Activated effector memory CD4-positive, alpha-beta T cell treated with Interleukin-2 at 50 U/mL for 16 hours (primary cell): ENCODE results near the gene GLG1.
"Not testable (repeated sequence)": the region's sequence is repeated elsewhere in the genome, so short reads cannot be mapped to it uniquely, and the experiment has no call there.

Experiments used
- DNase-seq: peaks from one replicate; pipeline ENCODE4 v3.0.0-alpha.2; 2020

The GLG1 gene

DNA sequence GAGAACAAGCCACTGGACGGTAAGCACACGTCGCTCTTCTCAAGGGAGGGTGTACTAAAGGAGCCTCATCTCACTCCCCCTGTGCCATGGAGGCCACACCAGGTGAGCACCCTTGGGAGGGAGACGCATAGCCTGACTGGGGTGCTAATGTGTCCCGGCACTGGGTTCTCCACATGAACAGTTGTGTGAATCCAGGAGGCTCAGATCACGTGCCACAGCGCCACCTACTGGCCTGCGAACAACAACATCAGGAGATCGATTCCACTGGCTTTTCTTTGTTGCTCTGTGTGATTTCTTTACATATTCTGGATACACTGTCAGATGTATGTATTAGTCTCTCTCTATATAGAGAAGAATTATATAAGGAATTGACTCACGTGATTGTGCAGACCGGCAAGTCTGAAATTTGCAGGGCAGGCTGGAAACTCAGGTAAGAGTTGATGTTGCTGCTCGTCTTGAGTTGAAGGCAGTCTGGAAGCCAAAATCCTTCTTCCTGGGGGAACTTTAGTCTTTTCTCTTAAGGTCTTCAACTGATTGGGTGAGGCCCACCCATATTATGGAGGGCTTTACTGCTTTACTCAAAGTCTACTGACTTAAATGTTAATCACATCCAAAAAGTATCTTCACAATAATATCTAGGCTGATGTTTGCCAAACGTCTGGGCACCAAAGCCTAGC is 176.7 kb downstream of the GLG1 start:
- DNase-seq = peak; percentile 28

DNA sequence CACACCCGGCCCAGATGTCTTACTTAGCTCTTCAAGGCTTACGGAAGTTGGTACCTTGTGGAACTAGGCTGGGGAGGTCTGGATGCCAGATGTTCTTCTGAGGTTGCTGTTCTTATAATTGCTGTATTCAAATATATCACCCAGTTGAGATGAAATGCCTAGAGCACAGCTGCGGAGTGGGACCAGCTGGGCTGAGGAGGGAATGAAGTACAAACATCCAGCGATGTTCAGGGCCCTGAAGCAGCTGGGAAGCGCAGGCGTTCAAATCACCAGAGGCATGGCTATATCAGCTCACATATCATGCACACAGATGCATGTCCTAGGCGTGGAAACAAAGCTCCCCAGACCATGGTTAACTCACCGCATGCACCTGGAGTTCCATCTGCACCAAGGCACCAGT is 178.4 kb downstream of the GLG1 start:
- DNase-seq = not testable (repeated sequence)

DNA sequence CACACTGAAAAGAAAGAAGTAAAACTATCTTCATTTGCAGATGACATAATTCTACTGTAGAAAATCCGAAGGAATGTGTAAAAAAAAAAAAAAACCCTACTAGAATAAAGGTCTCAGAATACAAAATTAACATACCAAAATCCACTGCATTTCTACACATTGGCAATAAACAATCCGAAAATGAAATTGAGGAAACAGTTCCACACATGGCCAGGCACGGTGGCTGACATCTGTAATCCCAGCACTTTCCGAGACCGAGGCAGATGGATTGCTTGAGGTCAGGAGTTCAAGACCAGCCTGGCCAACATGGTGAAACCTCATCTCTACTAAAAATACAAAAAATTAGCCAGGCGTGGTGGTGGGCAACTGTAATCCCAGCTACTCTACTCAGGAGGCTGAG is 181.2 kb downstream of the GLG1 start:
- not testable (repeated sequence) for DNase-seq

DNA sequence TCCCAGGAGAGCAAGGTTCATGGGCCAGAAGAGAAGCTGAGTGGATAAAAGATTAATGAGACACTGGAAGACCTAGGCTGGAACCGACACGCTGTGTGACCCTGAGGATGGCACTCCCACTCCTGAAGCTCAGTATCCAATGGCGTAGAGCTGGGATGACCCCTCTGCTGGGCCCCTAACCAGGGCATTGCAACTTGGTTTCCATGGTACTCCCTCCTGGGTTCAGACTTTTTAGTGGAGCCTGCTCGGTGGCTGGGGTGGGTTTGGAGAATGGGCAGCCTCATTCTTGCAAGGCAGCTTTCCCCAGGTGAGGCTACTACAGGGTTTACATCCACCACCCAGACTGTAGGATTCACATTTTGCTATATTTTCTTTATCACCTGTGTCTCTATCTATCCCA is 183.2 kb downstream of the GLG1 start:
- DNase-seq = not testable (repeated sequence)

DNA sequence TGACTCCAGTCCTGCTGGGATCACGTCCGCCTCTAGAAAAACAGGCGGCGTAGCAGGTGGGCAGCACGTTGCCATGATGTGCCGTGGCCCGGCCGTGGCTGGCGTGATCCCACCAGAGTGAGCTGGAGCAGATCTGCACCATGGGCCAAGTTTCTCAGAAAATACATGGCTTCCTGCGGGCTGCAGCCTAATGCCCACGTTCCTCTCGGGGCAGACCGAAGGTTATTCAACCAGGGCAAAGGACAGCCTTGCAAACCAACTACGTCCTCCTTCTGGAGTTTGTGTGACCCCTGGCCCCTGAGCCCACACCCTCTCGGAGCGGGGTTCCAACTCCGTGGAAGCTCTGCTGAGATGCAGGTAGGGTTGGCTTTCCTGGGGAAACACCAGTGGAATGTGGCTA is 184.8 kb downstream of the GLG1 start:
- not testable (repeated sequence) for DNase-seq

DNA sequence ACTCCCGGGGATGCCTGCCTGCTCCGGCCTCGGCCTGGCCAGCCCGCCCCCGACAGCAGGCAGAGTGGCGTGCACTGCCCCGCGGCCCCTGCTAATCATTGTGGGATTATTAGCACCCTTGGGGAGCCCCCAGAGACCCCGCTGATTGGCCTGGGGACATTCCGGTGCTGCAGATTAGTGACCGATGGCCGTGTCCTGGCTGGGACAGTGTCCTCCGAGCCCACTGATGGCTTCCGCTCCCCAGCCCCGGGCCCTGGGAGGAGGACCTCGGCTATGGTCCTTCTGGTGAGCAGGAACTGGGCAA is 185.5 kb downstream of the GLG1 start:
- DNase-seq = not testable (repeated sequence)

DNA sequence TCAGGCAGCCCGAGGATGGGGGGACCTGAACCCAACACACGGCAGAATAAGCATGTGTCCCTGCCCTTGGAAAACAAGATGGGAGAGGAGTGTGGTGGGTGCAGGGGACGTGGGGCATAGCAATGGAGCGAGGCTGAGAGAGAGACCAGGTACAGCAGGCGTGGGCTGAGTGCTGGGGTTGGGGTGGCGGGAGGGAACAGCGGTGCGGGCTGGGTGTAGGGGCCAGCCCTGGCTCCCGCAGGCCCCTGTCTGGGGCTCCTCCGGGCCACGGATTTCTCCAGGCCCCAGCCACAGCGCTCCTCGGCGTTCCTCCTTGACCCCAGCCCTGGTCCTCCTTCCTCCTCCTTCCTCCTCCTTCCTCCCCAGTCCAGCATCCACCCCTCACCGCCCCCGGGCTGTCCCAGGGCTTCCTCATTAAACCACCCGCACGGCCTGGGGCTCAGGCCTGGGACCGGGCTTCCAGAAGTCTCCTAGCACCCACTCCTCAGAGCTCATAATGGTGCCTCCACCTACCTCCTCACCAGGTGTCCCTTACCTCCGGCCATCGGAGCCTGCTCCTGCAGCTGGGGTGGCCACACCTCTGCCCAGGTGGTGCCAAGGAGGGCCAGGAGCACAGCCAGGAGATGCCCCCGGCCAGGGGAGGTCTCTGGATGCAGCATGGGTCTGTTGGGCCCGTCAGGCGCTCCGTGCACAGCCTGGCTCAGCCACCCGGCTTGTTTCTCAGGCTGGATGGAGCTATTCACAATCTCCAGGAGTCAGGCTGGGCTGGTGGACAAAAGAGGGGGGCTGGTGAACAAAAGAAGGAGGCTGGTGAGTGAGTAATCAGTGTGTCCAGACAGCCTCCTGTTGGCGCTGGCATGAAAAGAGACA is 186.1 kb downstream of the GLG1 start, which contains the start of gene CLEC18B:
CLEC18B (minus strand) TSS at position 867 of the 870 bp plus-strand sequence; CDS start at position 659, 208 bp downstream.
- DNase-seq = not testable (repeated sequence)

DNA sequence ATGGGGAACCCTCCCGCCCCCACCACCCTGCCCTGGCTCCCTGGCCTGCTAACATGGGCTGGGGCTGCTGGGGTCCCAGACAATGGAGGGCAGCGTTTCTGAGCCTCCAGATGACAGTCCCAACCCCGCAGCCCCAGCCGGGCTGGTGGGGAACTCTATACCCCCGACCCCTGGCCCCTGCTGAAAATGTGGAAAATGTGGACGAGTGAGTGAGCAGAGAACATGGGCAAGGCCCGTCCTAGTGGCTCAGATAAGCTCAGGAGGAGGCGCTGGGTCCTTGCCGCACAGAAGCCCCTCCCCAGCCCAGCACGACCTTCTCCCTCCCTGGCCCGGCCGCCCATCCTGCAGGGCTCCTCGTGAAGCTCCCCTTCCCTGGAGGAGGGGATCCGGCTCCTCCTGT is 187.1 kb downstream of the GLG1 start:
- not testable (repeated sequence) for DNase-seq

DNA sequence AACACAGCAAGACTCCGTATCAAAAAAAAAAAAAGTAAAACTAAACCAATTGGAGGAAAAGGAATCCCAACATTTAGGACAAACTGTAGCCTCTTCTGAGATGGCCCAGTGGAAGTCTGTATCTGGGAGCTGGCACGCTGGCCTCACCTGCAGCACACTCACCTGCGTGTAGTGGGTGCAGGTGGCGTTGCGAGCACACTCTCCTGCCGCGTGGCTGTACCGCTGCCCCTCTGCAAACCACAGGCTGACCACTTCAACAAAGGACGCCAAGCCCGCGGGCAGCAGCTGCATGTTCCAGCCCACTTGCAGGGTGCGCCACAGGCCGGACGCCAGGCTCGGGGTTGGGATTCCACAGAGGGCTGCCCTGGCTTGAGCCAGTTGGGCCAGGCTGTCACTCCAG is 189.0 kb downstream of the GLG1 start:
- not testable (repeated sequence) for DNase-seq

DNA sequence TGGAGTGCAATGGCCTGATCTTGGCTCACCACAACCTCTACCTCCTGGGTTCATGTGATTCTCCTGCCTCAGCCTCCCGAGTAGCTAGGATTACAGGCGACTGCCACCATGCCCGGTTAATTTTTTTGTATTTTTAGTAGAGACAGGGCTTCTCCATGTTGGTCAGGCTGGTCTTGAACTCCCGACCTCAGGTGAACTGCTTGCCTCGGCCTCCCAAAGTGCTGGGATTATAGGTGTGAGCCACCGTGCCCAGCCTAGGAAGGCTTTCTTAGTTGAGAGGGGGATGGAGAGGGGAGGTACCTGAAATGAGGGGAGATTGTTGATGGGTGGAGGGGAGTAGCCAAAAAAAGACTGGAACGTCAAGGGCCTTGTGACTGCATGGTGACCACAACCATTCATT is 193.0 kb downstream of the GLG1 start:
- DNase-seq = not testable (repeated sequence)

DNA sequence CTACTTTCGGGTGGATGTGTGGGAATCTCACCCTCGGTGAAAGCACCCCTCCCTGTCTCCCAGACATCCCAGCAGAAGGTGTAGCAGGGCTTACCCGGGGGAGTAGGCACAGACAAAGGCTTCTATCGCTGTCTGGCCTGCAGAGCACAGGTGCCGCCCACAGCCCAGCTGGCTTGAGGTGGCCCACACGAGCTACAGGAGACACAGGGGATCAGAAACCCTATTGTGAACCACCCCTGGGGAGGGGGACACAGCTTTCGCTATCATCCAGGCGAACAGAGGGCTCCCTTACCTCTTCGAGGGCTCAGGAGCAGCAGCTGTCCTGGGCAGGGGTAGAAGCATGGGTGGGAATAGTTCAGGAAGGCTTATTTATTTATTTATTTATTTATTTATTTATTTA is 193.4 kb downstream of the GLG1 start:
- DNase-seq = not testable (repeated sequence)

DNA sequence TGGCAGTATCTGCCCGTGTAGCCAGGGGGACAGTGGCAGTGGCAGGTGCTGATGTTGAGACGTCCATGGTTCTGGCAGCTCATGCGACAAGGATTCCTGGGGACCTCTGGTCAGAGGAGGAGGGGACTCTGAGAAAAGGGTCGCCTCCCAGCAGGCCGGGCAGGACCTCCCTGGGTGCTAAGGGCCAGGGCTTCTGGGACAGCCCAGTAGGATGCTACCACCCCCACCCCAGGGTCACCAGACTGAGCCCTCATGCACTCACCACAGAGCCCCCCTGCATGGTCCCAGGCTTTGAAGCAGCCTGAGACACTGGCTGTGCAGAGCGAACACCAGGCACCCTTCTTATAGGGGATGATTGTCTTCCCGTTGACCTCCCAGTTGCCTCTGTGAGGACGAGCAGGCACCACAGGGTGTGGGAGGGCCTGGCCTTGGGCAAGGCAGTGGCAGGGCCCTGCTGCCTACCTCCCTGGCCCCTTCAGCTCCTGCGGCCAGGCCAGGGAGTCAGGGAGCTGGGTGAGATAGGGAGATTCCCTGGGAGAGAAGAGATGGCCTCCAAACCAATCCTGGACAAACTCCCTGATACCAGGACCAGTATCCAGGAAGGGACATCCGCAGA is 194.0 kb downstream of the GLG1 start:
- DNase-seq = not testable (repeated sequence)

DNA sequence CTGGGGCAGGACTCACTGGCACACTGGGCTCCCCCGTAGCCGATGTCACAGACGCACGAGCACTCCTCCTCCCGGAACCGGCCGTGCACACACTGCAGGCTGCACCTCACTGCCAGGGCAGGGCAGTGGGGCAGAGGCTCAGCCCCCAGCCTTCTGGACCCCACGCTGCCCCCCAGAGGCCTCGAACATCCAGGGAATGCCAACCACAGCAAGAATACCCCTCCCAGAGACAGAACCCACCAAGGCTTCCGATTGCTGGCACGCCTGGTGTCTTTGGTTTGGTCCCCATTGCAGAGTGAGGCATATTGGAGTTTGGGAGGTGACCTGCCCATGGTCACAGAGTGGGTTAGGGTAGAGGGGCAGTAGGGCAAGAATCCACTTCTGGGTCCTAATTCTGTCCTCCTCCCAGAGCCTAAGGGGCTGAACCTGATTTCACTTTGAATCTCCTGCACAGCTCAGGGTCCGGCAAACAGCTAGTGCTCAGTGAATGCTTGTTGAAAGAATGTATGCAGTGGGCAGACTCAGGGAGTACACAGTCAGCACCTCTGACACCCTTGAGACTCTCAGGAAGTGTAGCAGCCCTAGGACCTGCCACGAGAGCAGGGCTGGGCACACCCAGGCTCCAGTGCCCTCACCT is 194.7 kb downstream of the GLG1 start:
- DNase-seq = not testable (repeated sequence)

DNA sequence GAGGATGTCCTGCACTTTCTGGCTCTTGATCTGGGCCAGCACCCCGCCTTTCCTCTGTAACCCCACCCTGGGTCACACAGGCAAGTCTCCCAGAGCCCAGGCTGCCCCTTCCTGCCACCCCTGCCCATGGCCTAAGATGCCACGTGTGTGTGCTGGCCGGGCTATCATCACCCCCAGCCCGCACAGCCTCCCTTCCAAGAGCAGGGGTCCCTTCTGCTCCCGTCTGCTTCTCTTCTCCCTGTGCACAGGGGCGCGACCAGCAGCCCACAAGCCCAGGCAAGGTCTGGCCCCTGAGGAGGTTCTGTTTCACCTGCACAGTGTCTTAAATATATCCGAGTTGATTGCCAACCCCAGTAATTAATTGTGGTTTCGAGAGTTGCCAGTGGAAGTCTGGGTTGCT is 195.9 kb downstream of the GLG1 start:
- DNase-seq = not testable (repeated sequence)

DNA sequence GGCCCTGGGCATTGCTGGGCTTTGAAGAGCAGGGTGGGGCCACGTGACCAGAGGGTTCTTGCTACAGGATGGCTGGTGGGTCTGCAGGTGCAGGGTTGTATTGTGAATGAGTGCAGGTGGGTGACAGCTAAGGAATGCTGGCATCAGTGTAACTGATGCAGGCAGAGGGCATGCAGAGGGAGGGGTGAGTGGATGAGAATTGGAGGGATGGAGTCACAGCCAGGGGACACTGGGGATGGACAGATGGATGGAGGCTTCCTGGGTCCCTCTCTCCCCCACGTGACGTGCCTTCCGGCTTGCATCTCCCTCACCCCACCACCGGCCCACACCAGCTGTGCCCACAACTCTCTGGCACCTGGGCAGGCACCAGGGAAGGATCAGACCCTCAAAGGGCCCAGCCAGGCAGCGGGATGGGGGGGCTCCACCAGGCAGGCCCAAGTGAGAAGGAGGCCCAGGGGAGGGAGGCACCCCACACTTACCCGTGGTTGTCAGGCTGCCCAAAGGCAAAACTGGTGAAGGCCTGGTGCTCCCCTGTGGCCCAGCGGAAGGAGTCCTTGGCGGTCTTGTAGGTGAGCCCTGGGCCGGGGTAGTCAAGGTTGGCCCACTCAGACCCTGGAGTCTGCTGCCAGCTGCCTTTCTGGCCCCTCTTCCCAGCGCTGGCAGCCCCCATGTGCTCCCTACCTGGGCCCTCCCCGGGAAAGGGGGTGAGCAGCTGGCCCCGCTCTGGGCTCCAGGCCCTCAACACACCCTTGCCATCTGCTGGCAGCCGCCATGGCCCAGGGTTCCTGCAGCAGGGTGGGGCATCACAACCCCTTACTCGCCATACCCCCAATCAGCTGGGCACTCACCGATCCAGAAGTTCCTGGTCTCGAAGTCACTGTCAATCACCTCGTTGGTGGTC is 196.6 kb downstream of the GLG1 start:
- DNase-seq = not testable (repeated sequence)

DNA sequence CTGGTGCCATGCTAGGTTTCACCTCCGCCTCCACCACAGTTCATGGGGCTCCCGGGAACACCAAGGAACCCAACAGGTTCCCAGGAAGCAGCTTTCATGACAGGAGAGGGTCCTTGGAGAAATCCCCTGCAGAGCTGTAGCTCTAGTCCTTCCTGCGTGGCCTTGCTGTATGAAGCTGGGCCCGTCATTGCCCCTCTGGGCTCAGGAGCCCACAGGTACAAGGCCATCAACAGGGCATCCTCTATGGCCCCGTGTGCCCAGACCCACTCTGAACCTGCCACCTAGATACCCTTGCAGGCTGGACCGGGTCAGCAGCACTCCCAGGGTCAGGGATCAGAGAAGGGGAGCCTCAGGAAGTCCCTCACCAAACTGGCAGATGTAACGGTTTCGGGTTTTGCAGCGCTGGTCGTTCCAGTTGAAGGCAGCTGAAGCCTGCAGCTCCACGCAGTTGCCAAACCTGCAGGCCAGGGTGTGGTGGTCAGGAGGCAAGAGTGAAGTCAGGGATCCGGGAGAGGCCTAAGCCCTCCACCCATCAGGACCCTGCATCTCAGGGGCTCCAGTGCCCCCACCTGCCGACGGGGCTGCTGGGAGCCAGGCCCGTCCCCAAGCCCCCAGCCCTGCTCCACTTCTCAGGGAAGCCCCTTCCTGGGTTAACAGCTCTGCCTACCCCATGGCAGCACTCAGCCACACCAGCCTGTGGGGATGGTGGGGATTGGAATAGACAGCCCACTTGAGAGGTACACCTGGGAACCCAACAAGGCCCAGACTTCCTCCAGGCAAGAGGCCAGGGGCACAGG is 197.5 kb downstream of the GLG1 start:
- not testable (repeated sequence) for DNase-seq

DNA sequence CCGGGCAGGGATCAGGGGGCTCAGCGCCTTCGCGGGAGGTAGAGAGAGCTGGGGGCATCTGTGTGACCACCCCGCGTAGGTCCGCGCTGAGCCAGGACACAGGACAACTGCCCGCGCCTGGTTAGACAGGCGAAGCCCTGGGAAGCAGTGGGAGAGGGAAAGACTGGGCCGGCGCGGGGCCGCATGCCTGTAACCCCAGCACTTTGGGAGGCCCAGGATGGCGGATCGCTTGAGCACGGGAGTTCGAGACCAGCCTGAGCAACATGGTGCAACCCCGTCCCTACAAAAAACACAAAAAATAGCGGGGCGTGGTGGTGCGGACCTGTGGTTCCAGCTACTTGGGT is 199.6 kb downstream of the GLG1 start:
- not testable (repeated sequence) for DNase-seq

DNA sequence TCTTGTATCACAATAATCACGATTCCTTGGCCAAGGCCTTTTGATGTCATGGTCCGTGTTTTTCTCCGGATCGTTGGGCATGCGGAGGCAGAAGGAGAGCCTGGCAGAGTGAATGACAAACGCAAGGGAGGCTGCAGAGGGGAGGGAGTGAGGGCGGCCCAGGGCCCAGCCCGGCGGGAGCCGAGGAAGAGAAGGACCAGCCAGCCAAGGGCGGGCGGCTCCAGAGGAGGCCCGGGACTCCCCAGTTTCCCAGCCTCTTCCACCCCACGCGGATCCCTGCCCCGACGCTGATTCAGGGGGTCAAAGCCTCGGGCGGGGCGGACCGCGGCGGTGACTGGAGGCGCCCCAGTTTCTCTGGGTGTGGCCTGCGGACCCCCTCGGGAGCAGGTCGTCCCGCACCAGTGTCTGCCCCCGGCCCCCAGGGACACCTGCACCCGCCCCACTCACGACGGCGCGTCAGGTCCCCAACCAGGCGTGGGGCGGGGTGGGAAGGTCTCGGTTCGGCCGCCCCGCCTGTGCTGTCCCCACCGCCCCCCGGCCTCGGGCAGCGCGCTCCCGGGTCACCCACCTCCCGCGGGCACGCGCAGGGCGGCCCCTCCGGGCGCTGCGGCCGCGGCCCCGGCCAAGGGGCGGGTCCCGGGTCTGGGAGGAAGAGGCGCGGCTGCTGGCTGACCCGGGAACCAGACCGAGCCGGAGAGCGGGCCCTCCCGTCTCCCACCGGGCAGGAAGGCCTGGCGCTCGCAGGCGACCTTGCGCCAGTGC is 200.1 kb downstream of the GLG1 start:
- not testable (repeated sequence) for DNase-seq

DNA sequence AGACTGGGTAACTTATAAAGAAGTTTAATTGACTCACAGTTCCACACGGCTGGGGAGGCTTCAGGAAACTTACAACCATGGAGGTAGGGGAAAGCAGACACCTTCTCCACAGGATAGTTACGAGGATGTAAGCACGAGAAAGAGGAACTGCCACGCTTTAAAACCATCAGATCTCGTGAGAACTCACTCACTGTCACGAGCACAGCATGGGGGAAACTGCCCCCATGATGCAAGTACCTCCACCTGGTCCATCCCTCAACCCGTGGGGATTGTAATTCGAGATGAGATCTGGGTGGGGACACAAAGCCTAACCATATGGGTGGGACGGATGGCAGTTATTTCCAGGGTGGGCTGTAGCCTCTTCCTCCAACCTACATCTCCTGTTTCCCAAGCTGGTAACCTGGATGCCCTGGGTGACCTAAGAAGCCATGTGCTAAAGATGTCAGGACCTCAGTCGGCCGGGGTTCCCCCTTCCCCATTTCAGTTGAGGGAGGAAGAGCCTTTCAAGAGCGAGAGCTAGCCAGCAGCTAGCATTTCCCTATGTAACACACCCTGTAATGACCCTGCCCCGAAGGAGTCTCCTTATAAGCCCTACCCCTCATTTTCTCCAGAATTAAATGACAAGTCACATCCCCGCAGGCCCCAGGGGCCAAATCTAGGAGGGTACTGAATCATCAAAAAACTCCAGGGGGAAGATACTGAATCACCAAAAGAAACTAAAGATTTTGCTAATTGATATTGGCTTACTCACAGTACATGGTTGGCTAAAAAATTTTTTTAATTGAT is 202.6 kb downstream of the GLG1 start:
- DNase-seq = not testable (repeated sequence)

DNA sequence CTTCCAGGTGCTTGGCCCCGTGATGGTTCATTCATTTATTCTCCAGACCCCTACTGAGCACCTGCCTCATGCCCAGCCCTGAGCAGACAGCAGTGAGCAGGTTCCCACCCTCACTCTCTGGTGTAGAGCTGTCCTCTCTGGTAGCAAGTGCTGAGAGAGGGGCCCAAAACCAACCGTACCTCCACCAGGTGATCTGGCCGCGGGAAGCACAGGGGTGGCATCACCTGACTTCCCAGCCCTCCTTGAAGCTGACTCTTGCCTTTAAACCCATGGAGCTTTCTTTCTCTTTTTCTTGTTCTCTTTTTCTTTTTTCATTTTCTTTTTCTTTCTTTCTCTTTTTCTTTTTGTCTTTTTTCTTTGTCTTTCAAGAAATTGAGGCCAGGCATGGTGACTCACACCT is 206.7 kb downstream of the GLG1 start:
- DNase-seq = not testable (repeated sequence)
